GM12801 (cell line): ENCODE data around the gene CCDC51.

Experiments
- TF ChIP-seq, protein P1 (sequence below): IDR thresholded peaks from one replicate; pipeline ENCODE4 v1.5.1; 2011; ENCODE audit warnings: control low read depth; ENCODE audit not compliant: insufficient read length; ENCODE audit errors: extremely low read depth

The CCDC51 gene

DNA sequence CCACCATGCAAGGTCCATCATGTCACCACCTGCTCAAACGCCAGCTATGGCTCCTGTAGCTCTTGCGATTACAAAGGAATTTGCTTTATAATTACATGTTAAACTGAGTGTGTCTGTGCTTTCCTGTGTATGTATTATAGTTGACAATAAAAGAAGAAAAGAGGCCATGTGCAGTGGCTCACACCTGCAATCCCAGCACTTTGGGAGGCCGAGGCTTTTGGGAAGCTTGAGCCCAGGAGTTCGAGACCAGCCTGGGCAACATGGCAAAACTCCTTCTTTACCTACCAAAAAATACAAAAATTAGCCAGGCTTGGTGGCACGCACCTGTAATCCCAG lies 33.7 kb upstream of the CCDC51 start:
- TF ChIP-seq, protein P1, sequence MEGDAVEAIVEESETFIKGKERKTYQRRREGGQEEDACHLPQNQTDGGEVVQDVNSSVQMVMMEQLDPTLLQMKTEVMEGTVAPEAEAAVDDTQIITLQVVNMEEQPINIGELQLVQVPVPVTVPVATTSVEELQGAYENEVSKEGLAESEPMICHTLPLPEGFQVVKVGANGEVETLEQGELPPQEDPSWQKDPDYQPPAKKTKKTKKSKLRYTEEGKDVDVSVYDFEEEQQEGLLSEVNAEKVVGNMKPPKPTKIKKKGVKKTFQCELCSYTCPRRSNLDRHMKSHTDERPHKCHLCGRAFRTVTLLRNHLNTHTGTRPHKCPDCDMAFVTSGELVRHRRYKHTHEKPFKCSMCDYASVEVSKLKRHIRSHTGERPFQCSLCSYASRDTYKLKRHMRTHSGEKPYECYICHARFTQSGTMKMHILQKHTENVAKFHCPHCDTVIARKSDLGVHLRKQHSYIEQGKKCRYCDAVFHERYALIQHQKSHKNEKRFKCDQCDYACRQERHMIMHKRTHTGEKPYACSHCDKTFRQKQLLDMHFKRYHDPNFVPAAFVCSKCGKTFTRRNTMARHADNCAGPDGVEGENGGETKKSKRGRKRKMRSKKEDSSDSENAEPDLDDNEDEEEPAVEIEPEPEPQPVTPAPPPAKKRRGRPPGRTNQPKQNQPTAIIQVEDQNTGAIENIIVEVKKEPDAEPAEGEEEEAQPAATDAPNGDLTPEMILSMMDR, result no peak

DNA sequence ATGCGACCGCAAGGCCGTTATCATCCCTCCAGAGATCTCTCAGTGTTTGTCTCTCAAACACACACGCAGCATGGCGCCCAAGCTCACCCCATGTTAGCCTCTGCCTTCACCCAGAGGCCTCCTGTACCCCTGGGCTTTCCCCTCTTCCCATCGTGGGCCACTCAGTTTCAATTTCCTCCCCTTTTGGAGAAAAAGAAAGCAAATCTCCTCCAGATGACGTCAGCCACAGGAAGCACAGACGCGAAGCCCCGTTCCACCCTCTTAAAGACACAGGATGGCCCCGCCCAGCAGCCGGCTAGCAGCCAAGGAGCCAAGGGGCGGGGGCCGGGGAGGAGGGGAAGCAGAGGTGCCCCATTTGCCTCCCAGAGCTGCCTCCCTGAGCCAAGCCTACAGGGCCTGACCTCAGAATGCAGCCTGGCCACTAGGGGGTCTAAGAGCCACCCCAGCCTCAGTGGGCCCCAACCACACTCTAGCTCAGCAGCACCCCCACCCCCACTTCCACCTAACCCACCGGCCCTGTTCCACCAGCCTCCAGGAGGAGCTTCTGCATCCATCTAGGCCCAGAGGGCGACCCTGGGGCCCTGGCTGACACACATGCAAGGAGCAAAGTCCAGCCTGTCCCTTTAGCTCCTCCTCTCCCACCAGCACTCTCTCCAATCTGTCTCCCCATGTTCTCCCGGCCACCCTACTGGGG lies 33.2 kb upstream of the CCDC51 start:
- TF ChIP-seq, protein P1, result no peak

DNA sequence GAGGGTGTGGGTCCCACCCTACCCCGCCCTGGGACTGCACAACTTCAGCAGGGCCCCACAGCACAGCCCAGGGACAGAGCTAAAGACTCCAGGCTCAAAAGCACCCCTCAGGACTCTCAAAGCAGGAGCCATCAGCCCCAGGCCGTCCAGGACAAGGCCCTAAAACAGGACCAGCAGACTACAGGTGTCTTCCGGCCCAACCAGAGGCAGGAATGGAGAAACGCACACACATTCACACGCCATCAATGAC lies 32.7 kb upstream of the CCDC51 start:
- TF ChIP-seq, protein P1, result no peak

DNA sequence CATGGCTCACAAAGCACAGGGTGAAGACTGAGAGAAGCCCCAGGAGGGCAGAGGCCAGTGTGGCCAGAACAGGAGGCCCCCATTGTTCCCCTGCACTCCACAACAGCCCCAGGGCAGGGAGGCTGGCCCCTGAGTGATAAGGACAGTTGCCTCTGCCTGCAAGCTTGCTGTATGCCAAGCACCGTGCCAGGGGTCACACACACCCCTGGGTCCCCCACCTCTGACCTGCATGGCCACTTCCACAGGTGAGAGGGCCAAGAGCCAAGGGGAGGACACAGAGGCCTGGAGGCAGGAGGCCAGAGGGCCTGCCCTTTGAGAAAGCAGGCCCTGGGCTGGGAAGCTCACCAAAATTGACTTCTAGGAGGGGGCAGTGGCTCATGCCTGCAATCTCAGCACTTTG lies 30.4 kb upstream of the CCDC51 start:
- TF ChIP-seq, protein P1, result no peak

DNA sequence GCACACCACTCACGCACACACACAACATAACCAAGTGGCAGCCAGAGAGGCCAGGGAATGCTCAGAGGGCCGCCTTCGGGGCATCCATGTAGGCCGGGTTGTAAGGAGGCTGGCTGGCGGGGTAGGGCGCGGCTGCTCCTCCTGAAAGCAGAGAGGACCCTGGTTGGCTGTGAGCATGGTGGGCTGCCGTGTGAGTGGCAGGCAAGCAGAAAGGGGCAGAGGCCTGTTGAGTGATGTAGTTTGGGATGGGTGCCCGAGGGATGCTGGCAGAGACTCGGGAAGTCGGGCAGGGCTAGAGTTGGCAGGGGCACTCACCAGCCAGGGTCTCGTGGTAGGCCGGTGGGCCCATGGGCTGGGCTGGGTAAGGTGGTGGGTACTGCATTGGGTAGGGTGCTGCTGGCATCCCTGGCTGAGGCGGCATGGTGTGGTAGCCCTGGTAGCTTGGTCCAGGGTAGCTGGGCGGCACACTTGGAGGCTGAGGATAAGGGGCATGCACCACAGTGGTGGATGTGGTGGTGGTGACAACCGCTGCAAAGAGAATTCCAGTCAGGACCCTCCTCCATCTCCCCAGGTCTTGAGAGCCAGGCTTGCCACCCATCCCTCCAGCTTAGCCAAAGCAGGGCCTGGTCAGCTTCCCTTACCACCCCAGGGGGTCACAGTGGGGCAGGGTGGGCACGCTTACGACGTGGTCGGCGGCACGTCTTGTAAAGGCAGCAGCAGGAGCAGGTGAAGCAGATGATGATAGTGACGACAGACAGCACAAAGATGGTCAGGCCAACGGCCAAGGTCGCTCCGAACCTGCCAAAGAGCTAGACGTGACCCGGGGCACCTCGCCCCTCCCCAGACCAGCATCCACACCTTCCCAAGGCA lies 29.4 kb upstream of the CCDC51 start:
- TF ChIP-seq, protein P1, result no peak

DNA sequence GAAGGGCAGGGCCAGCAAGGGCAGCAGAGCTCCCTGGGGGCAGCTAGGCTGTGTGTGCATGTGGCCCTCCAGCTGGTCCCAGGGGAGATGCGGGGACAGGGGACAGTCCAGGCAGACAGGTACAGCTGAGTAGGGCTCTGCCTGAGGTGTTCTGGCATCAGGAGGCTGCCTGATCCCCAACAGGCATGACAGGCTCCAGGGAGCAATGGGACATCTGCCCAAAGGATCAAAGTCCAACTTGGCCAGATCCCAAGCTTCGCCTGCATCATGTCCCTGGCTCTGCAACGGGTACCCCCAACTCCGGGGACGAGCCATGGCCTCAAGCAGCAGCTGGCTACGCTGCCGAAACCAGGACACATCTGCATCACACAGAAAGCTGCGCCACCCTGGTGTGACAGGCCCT lies 28.4 kb upstream of the CCDC51 start:
- TF ChIP-seq, protein P1, result no peak

DNA sequence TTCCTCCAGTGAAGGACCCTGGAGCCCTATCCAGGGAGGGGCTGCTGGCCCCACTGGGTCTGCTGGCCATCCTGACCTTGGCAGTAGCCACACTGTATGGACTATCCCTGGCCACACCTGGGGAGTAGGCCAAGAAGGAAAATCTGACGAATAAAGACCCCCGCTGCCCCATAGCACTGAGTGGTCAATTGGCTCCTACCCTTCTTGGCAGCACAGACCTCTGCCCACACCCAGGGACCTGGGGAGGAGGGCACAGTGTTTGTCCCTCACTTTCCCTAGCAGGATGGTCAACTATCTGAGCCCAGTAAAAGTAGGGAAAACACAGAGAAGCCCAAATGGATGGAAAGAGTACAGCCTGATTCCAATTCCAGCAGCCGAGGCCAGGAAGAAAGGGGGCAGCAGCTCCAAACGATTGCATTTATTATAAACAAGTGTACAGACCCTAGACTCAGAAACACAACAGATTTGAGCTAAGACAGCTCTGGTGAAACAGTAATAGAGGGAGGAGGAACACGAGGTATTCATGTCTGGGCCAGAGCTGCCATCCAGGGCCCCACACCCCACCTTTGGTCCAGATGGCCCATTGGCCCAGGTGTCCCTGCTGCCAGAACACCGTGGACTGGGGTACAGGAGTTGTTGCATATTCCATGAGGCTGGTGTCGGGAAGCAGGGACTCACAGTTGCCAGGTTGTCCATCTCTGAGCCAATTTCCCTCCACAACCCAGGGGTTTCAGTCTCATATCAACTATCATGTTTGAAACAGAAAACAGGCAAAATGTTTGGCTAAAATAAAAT lies 27.8 kb upstream of the CCDC51 start:
- TF ChIP-seq, protein P1, result no peak
